Glutamatergic neuron (in vitro differentiated cells): ENCODE results near the gene TSHZ3. TPM values are rescaled to one million over a fixed set of nuclear protein-coding genes. Genes with fewer than 3 reads are reported as not detected.

ENCODE experiments used
- DNase-seq: peaks from one replicate; pipeline ENCODE4 v3.0.0; 2022
- H3K27ac Mint-ChIP-seq: one replicate; pipeline ENCODE4 v1.8.0; 2020; ENCODE audit warnings: mild to moderate bottlenecking, mixed read lengths, inconsistent platforms; ENCODE audit not compliant: unreplicated experiment
- H3K27me3 Mint-ChIP-seq: one replicate; pipeline ENCODE4 v1.8.0; 2020; ENCODE audit warnings: mild to moderate bottlenecking, moderate library complexity, mixed read lengths, inconsistent platforms; ENCODE audit not compliant: unreplicated experiment
- H3K36me3 Mint-ChIP-seq: one replicate; pipeline ENCODE4 v1.8.0; 2020; ENCODE audit warnings: mild to moderate bottlenecking, mixed read lengths, inconsistent platforms; ENCODE audit not compliant: unreplicated experiment
- H3K4me1 Mint-ChIP-seq: one replicate; pipeline ENCODE4 v1.8.0; 2020; ENCODE audit warnings: mild to moderate bottlenecking, low read depth, mixed read lengths, inconsistent platforms; ENCODE audit not compliant: unreplicated experiment
- H3K4me3 Mint-ChIP-seq: one replicate; pipeline ENCODE4 v1.8.0; 2020; ENCODE audit warnings: mild to moderate bottlenecking, mixed read lengths, inconsistent platforms; ENCODE audit not compliant: unreplicated experiment
- H3K9me3 Mint-ChIP-seq: one replicate; pipeline ENCODE4 v1.8.0; 2020; ENCODE audit warnings: mild to moderate bottlenecking, moderate library complexity, mixed read lengths, inconsistent platforms; ENCODE audit not compliant: unreplicated experiment
- total RNA-seq: library from RNA; stranded (reverse); fragmentation: NEBNext Ultra II Directional; extraction: Animal tissue kit (Norgen Biotek cat#: 25700); gene quantifications from one replicate; pipeline ENCODE4 v1.2.1, GENCODE V29; 2021; ENCODE audit not compliant: unreplicated experiment
- TF ChIP-seq, protein P1 (sequence below): fragments of 200-600 bp; sonication (generic); IDR thresholded peaks from one replicate; pipeline ENCODE4 v1.5.0; 2021; ENCODE audit not compliant: partially characterized antibody, unreplicated experiment

TSHZ3 gene
- total RNA-seq, 1 donor from 2014 or later: 7.4 TPM

DNA sequence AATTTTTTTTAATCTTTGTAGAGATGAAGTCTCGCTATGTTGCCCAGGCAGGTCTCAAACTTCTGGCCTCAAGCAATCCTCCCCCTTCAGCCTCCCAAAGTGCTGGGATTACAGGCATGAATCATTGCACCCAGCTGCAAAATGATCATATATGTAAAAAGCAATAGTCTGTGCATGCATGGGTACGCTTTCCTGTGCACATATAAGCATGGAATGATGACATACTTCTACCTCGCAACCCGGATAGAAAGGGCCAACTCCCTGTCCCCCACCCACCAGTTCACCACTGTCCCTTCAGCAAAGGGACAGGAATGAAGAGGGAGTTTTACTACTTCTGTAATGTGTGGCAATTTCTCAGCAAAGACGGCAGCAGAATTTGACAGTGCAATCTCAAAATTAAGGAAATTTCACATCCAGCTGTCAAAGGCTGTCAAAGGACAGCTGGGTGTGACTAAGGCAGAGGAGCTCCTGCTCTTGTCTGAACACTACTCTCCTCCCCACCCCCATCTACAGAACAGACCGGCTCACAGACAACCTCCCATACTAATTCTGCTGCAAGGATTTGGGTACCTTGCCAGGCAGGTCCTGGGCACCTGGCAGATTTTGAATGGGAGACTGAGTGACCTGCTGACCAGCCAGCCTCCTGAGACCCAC is 95.6 kb downstream of the TSHZ3 start:
- Mint-ChIP-seq H3K9me3 (peaks cover 10% of the 10 kb centered on the region), H3K4me3 (no peak overlapping the region), H3K27me3 (peaks cover 4% of the 10 kb centered on the region), H3K27ac (no peak overlapping the region), H3K36me3 (no peaks in the 10 kb centered on the region), H3K4me1 (peaks cover 35% of the 10 kb centered on the region)
- TF ChIP-seq, protein P1, sequence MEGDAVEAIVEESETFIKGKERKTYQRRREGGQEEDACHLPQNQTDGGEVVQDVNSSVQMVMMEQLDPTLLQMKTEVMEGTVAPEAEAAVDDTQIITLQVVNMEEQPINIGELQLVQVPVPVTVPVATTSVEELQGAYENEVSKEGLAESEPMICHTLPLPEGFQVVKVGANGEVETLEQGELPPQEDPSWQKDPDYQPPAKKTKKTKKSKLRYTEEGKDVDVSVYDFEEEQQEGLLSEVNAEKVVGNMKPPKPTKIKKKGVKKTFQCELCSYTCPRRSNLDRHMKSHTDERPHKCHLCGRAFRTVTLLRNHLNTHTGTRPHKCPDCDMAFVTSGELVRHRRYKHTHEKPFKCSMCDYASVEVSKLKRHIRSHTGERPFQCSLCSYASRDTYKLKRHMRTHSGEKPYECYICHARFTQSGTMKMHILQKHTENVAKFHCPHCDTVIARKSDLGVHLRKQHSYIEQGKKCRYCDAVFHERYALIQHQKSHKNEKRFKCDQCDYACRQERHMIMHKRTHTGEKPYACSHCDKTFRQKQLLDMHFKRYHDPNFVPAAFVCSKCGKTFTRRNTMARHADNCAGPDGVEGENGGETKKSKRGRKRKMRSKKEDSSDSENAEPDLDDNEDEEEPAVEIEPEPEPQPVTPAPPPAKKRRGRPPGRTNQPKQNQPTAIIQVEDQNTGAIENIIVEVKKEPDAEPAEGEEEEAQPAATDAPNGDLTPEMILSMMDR: no peak
- no peak for DNase-seq

DNA sequence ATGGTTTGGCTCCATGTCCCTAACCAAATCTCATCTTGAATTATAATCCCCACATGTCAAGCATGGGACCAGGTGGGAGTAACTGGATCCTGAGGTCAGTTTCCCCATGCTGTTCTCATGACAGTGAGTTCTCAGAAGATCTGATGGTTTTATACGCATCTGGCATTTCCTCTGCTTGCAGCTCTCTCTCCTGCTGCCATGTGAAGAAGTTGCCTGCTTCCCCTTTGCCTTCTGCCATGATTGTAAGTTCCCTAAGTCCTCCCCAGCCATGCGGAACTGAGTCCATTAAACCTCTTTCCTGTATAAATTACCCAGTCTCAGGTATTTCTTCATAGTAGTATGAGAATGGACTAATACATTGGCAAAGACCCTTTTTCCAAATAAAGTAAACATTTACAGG is 96.8 kb downstream of the TSHZ3 start:
- H3K4me1 Mint-ChIP-seq: peaks cover 30% of the 10 kb centered on the region
- DNase-seq: no peak
- TF ChIP-seq, protein P1: no peak
- peaks cover 6% of the 10 kb centered on the region for H3K9me3 Mint-ChIP-seq
- H3K36me3 Mint-ChIP-seq: no peaks in the 10 kb centered on the region
- H3K27ac Mint-ChIP-seq: no peak overlapping the region
- no peak overlapping the region for H3K4me3 Mint-ChIP-seq
- peaks cover 2% of the 10 kb centered on the region for H3K27me3 Mint-ChIP-seq

DNA sequence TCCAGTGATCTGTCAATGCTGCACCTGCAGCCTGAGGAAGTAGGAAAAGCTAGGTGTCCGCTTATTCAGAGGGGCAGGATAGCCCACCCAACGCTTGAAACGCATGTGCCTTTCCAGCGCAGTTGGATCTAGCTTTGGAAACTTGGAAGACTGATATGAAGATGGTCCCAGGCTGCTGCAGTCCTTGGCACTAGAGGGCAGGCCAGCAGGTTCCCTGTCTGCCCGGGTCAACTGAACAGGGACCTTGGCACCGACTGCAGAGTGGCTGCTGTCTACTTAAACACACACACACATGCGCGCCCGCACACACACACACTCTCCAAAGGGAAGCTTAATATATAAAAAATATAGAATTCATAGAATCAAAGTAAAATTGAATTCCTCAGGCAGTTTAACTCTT is 100.0 kb downstream of the TSHZ3 start:
- Mint-ChIP-seq H3K9me3 (no peaks in the 10 kb centered on the region), H3K4me3 (no peak overlapping the region), H3K27ac (no peak overlapping the region), H3K36me3 (no peaks in the 10 kb centered on the region), H3K4me1 (peaks cover 5% of the 10 kb centered on the region), H3K27me3 (peaks cover 2% of the 10 kb centered on the region)
- DNase-seq: no peak
- TF ChIP-seq, protein P1: no peak

DNA sequence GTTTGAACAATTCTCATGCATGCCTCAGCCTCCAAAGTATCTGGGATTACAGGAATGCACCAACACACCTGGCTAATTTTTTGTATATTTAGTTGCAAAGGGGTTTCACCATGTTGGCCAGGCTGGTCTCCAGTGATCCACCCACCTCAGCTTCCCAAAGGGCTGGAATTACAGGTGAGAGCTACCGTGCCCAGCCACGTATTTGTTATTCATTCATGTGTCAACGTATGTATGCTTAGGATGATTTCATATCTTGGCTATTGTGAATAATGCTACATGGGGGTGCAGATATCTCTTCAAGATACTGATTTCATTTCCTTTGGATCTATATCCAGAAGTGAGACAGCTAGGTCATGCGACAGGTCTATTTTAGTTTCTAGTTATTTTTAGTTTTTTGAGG is 113.4 kb downstream of the TSHZ3 start:
- Mint-ChIP-seq H3K36me3 (no peaks in the 10 kb centered on the region), H3K27ac (no peak overlapping the region), H3K4me3 (no peak overlapping the region), H3K27me3 (no peaks in the 10 kb centered on the region), H3K4me1 (no peaks in the 10 kb centered on the region), H3K9me3 (no peaks in the 10 kb centered on the region)
- TF ChIP-seq, protein P1: no peak
- no peak for DNase-seq

DNA sequence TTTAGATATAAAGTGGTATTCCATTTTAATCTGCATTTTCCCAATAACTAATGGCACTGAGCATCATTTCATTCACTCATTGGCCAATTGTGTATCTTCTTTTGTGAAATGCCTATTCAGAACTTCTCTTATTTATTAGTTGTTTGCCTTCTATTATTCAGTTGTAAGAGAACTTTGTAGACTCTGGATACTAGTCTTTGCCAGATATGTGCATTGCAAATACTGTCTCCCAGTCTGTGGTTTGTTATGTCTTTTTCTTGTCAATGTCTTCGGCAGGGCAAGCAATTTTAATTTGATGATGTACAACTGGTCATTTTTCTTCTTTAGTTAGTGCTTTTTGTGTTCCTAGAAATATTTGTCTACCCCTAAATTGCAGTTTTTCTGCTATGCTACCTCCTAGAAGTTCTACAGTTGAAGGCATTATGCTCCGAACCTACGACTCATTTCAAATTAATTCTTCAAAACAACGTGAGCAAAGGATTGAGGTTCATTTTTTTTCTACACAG is 115.9 kb downstream of the TSHZ3 start:
- H3K9me3 Mint-ChIP-seq: no peaks in the 10 kb centered on the region
- H3K4me1 Mint-ChIP-seq: no peaks in the 10 kb centered on the region
- no peak for DNase-seq
- H3K27ac Mint-ChIP-seq: no peak overlapping the region
- TF ChIP-seq, protein P1: no peak
- no peak overlapping the region for H3K4me3 Mint-ChIP-seq
- no peaks in the 10 kb centered on the region for H3K27me3 Mint-ChIP-seq
- H3K36me3 Mint-ChIP-seq: no peaks in the 10 kb centered on the region
